ENCODE results near the gene AR.

DNA sequence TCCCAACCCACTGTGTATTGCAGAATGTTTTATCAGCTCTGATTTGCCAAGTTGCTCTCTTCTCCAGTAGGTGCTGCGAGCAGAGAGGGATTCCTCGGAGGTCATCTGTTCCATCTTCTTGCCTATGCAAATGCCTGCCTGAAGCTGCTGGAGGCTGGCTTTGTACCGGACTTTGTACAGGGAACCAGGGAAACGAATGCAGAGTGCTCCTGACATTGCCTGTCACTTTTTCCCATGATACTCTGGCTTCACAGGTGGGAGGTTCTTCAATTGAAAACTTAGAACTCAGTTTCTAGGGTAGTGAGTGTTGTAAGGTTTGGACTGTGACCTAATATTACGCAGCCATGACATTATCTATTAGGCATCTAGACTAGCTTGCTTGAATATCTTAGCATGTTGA lies 24.9 kb downstream of the AR start:
- TF ChIP-seq, protein P1, sequence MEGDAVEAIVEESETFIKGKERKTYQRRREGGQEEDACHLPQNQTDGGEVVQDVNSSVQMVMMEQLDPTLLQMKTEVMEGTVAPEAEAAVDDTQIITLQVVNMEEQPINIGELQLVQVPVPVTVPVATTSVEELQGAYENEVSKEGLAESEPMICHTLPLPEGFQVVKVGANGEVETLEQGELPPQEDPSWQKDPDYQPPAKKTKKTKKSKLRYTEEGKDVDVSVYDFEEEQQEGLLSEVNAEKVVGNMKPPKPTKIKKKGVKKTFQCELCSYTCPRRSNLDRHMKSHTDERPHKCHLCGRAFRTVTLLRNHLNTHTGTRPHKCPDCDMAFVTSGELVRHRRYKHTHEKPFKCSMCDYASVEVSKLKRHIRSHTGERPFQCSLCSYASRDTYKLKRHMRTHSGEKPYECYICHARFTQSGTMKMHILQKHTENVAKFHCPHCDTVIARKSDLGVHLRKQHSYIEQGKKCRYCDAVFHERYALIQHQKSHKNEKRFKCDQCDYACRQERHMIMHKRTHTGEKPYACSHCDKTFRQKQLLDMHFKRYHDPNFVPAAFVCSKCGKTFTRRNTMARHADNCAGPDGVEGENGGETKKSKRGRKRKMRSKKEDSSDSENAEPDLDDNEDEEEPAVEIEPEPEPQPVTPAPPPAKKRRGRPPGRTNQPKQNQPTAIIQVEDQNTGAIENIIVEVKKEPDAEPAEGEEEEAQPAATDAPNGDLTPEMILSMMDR (IDR thresholded peaks at IDR 0.05) = no peak
- TF ChIP-seq POLR2AphosphoS5 (IDR thresholded peaks at IDR 0.05; ENCODE audit: low read depth, low read length) = no peak
- TF ChIP-seq, protein P2, sequence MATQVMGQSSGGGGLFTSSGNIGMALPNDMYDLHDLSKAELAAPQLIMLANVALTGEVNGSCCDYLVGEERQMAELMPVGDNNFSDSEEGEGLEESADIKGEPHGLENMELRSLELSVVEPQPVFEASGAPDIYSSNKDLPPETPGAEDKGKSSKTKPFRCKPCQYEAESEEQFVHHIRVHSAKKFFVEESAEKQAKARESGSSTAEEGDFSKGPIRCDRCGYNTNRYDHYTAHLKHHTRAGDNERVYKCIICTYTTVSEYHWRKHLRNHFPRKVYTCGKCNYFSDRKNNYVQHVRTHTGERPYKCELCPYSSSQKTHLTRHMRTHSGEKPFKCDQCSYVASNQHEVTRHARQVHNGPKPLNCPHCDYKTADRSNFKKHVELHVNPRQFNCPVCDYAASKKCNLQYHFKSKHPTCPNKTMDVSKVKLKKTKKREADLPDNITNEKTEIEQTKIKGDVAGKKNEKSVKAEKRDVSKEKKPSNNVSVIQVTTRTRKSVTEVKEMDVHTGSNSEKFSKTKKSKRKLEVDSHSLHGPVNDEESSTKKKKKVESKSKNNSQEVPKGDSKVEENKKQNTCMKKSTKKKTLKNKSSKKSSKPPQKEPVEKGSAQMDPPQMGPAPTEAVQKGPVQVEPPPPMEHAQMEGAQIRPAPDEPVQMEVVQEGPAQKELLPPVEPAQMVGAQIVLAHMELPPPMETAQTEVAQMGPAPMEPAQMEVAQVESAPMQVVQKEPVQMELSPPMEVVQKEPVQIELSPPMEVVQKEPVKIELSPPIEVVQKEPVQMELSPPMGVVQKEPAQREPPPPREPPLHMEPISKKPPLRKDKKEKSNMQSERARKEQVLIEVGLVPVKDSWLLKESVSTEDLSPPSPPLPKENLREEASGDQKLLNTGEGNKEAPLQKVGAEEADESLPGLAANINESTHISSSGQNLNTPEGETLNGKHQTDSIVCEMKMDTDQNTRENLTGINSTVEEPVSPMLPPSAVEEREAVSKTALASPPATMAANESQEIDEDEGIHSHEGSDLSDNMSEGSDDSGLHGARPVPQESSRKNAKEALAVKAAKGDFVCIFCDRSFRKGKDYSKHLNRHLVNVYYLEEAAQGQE (IDR thresholded peaks at IDR 0.05; ENCODE audit: insufficient read depth in 1 of 2, low read depth in 2 of 2, low read length in 1 of 2) = no peak
- no peak for TF ChIP-seq TCF7L2 (IDR thresholded peaks at IDR 0.05; ENCODE audit: low read depth, low read length)

Data from Panc1 (cell line).